ENCODE data around the gene FUOM.

Gene FUOM

DNA sequence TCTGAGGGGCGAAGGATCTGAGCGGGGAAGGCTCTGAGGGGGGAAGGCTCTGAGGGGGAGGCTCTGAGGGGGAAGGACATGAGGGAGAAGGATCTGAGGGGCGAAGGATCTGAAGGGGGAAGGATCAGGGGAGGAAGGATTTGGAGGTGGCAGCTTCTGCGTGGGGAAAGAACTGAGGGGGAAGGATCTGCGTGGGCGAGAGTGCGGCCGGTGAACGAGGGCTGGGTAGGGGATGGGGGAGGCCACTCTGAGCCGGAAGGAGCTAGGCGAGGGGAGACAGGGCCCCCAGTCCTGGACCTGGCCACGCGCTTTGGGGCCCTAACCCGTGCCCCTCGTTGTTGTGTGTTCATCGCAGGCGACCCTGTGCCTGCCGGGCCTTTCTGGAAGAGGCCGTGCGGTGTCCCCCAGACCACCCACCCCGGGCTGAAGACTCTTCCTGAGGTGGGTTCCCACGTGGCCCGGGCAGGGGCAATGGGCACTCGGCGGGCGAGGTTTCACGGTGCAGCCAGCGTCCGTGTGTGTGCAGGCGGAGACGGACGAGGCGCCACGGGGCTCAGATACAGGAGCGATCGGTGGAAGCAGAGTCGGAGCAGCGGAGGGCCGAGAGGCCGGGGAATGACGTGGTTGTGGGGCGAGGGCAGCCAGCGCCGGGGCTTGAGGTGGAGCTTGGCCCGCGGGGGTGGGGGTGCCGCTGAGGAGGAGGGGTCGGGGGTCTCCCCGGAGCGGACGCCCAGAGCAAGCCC is 23.1 kb downstream of the FUOM start:
- ChIA-PET CTCF (no interaction called here), POLR2A (ENCODE audit: low non-redundant PET) (no interaction called here)
- no peak overlapping the region for H3K27ac ChIP-seq
- no peak for DNase-seq (ENCODE audit: low spot score)
- no peak for TF ChIP-seq CTCF (conservative IDR thresholded peaks at IDR 0.05; ENCODE audit: low read depth)

DNA sequence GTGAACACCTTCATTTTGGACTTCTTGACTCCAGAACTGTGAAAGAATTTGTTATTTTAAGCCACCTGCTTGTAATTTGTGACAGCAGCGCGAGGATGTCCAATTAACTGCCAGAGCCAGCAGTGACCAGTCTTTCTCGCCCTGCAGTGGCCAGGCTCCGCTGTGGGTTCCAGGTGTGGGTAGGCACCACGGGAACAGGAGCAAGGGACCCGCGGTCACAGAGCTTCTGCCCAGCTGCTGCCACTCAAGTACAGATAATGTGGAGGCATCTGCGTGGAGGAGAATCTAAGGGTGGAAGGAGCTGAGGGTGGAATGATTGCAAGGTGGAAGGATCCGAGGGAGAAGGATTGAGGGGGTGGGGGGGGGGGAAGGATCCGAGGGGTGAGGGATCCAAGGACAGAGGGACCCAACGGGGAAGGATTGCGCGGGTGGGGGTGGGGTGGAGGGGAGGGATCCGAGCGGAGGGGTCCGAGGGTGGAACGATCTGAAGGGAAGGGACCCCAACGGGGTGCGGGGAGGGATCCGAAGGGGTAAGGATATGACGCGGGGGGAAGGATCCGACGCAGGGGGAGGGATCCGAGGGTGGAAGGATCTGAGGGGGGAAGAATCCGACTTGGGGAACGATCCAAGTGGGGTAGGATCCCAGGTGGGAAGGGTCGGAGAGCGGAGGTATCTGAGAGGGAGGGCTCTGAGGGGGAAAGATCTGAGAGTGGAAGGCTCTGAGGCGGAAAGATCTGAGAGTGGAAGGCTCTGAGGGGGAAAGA is 24.7 kb downstream of the FUOM start:
- no peak overlapping the region for H3K27ac ChIP-seq
- no peak for DNase-seq (ENCODE audit: low spot score)
- CTCF ChIA-PET, result interaction anchor here (0.5 kb wide), 1 partner anchor 49 kb away, joined by 5 read pairs; no protein-coding TSS in a partner anchor
- no peak for TF ChIP-seq CTCF (conservative IDR thresholded peaks at IDR 0.05; ENCODE audit: low read depth)
- POLR2A ChIA-PET (ENCODE audit: low non-redundant PET), result no interaction called here

DNA sequence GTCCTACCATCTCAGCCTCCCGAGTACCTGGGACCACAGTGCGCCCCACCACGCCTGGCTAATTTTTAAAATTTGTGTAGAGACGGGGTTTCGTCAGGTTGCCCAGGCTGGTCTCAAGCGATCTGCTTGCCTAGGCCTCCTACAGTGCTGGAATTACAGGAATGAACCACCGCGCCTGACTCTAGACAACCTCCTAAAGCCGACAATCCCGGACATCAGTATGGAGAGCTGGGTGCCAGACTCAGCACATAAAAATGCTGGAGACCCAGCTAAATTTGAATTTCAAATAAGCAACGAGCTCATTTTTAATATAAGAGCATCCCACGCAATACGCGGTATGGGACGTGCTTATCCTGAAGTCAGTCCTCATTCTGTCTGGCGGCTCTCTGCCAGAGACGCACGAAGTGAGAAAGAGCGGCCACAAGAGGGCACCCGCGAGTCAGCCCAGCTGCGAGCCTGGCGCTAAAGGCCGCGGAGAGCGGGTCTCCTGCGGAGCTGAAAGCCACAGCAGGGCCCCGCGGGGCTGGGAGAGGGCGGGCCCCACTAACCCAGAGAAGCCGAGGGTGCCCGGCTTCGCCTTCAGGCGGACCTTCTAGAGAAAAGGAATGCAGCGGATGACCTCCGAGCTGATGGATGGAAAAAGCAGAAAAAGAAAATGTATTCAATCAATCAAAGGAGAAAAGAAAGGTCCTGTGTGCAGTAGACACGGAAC is 28.2 kb downstream of the FUOM start:
- CTCF ChIA-PET, result interaction anchor here (0.5 to 2.2 kb wide), 32 partner anchors 9 to 1186 kb away, joined by 3 to 13 read pairs (median 4); partner anchors contain the start of genes ADAM8, PAOX and PRAP1
- H3K27ac ChIP-seq, result no peak overlapping the region
- peak; percentile 79 for DNase-seq (ENCODE audit: low spot score)
- peak; percentile 96 for TF ChIP-seq CTCF (conservative IDR thresholded peaks at IDR 0.05; ENCODE audit: low read depth)
- POLR2A ChIA-PET (ENCODE audit: low non-redundant PET), result no interaction called here

GRCh38 chr10:133328358-133329343 is 29.2 kb downstream of the FUOM start:
- CTCF ChIA-PET, result interaction anchor here (0.5 to 2.2 kb wide), 23 partner anchors 8 to 1185 kb away, joined by 3 to 13 read pairs (median 4); partner anchors contain the start of genes PAOX and PRAP1
- POLR2A ChIA-PET (ENCODE audit: low non-redundant PET), result no interaction called here
- no peak for DNase-seq (ENCODE audit: low spot score)
- TF ChIP-seq CTCF (conservative IDR thresholded peaks at IDR 0.05; ENCODE audit: low read depth), result no peak
- H3K27ac ChIP-seq, result no peak overlapping the region

DNA sequence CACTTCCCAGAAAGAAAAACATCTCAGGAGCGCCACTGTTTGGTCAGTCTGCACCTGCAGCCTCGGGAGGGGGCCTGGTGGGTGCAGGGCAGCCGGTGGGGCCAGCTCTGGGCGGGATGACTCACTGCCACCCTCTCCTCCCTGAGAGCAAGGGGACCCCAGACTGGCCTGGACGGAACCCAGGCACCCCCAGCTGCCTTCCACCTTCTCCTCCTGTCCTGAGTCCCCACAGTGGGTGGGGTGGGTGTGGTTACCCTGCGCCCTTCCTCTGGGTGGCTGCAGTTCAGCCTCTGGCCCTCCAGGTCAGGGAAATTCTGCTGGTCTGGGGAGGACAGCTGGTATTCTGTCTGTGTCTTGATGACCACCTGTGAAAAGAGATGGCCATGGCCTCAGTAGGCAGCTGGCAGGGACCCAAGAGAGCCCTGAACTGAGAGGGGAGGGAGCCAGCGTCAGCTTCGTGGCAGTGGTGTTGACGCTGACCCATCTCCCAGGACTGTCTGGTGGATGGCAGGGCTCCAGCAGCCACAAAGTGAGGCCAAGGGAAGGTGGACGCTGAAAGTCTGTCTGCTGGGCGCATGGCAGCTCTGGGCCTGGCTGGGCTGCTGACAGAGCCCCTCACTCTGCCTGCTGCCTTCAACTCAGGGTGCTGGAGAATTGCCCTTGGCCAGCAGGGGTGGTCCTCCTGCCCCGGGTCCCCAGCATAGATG is 30.0 kb downstream of the FUOM start:
- no peak for DNase-seq (ENCODE audit: low spot score)
- ChIA-PET CTCF (no interaction called here), POLR2A (ENCODE audit: low non-redundant PET) (no interaction called here)
- H3K27ac ChIP-seq, result no peak overlapping the region
- TF ChIP-seq CTCF (conservative IDR thresholded peaks at IDR 0.05; ENCODE audit: low read depth), result no peak

All from RWPE1 (cell line).